Measurements from ENCODE around the gene PACSIN1. TPM values are rescaled to one million over a fixed set of nuclear protein-coding genes. Genes with fewer than 3 reads are reported as not detected.

Gene PACSIN1
- total RNA-seq, 1 experiment from 2014 or later = not detected

GRCh38 chr6:34565722-34566137, 99.9 kb downstream of the PACSIN1 start:
- Histone ChIP-seq H3K9me3 (ENCODE audit: low read depth, low read length, poor library complexity, severe bottlenecking) (no peaks in the 10 kb centered on the region), H3K27ac (ENCODE audit: low read depth, low read length, poor library complexity, severe bottlenecking) (no peak overlapping the region), H3K36me3 (ENCODE audit: insufficient read depth, low read length, poor library complexity, severe bottlenecking) (no peaks in the 10 kb centered on the region), H3K4me3 (ENCODE audit: low read depth, low read length, poor library complexity, severe bottlenecking) (no peak overlapping the region), H3K4me1 (ENCODE audit: insufficient read depth, low read length, poor library complexity, severe bottlenecking) (no peaks in the 10 kb centered on the region), H3K27me3 (replicated peaks; ENCODE audit: insufficient read depth, low read depth, low read length, poor library complexity) (no peaks in the 10 kb centered on the region)
- CTCF ChIA-PET = no interaction called here
- DNase-seq (ENCODE audit: low spot score) = no peak
- POLR2A ChIA-PET (ENCODE audit: low non-redundant PET) = no interaction called here
- no TSS peak for BruUV-seq (replicated peaks)
- intact Hi-C loops (cut with micrococcal nuclease; ENCODE audit: unreplicated experiment) = no loop called here
- TF ChIP-seq EZH2 (IDR thresholded peaks at IDR 0.05; ENCODE audit: borderline replicate concordance, low read depth, low read length, poor library complexity, severe bottlenecking) (no peak), CTCF (conservative IDR thresholded peaks at IDR 0.05; ENCODE audit: low read depth, low read length) (no peak)

- POLR2A ChIA-PET (ENCODE audit: low non-redundant PET) = no interaction called here
These were observed 101.1 kb downstream of the PACSIN1 start for GRCh38 chr6:34566830-34567546.

GRCh38 chr6:34568341-34569201, 102.7 kb downstream of the PACSIN1 start:
- intact Hi-C loops (cut with micrococcal nuclease; ENCODE audit: unreplicated experiment) = no loop called here
- Histone ChIP-seq H3K4me1 (ENCODE audit: insufficient read depth, low read length, poor library complexity, severe bottlenecking) (no peaks in the 10 kb centered on the region), H3K4me3 (ENCODE audit: low read depth, low read length, poor library complexity, severe bottlenecking) (no peak overlapping the region), H3K27ac (ENCODE audit: low read depth, low read length, poor library complexity, severe bottlenecking) (no peak overlapping the region), H3K9me3 (ENCODE audit: low read depth, low read length, poor library complexity, severe bottlenecking) (no peaks in the 10 kb centered on the region), H3K36me3 (ENCODE audit: insufficient read depth, low read length, poor library complexity, severe bottlenecking) (no peaks in the 10 kb centered on the region), H3K27me3 (replicated peaks; ENCODE audit: insufficient read depth, low read depth, low read length, poor library complexity) (no peaks in the 10 kb centered on the region)
- no peak for TF ChIP-seq CTCF (conservative IDR thresholded peaks at IDR 0.05; ENCODE audit: low read depth, low read length)
- TF ChIP-seq EZH2 (IDR thresholded peaks at IDR 0.05; ENCODE audit: borderline replicate concordance, low read depth, low read length, poor library complexity, severe bottlenecking) = no peak
- no peak for DNase-seq (ENCODE audit: low spot score)
- ChIA-PET CTCF (interaction anchor here (0.6 kb wide), 1 partner anchor 85 kb away, joined by 3 read pairs; no protein-coding TSS in a partner anchor), POLR2A (ENCODE audit: low non-redundant PET) (no interaction called here)
- BruUV-seq (replicated peaks) = no TSS peak

More at GRCh38 chr6:34566830-34567546, 101.1 kb downstream of the PACSIN1 start:
- H3K27ac ChIP-seq (ENCODE audit: low read depth, low read length, poor library complexity, severe bottlenecking) = no peak overlapping the region
- DNase-seq (ENCODE audit: low spot score) = no peak
- CTCF ChIA-PET = no interaction called here
- no peaks in the 10 kb centered on the region for H3K4me1 ChIP-seq (ENCODE audit: insufficient read depth, low read length, poor library complexity, severe bottlenecking)
- no peak overlapping the region for H3K4me3 ChIP-seq (ENCODE audit: low read depth, low read length, poor library complexity, severe bottlenecking)
- TF ChIP-seq CTCF (conservative IDR thresholded peaks at IDR 0.05; ENCODE audit: low read depth, low read length) (no peak), EZH2 (IDR thresholded peaks at IDR 0.05; ENCODE audit: borderline replicate concordance, low read depth, low read length, poor library complexity, severe bottlenecking) (no peak)
- H3K36me3 ChIP-seq (ENCODE audit: insufficient read depth, low read length, poor library complexity, severe bottlenecking) = no peaks in the 10 kb centered on the region
- no peaks in the 10 kb centered on the region for H3K27me3 ChIP-seq (replicated peaks; ENCODE audit: insufficient read depth, low read depth, low read length, poor library complexity)
- no peaks in the 10 kb centered on the region for H3K9me3 ChIP-seq (ENCODE audit: low read depth, low read length, poor library complexity, severe bottlenecking)
- intact Hi-C loops (cut with micrococcal nuclease; ENCODE audit: unreplicated experiment) = no loop called here
- no TSS peak for BruUV-seq (replicated peaks)
